ENCODE results near the gene HCN4.
"Not testable (repeated sequence)": the region's sequence is repeated elsewhere in the genome, so short reads cannot be mapped to it uniquely, and the experiment has no call there.

The HCN4 gene

GRCh38 chr15:73324496-73325170 lies 44.1 kb downstream of the HCN4 start:
- no peak for DNase-seq

GRCh38 chr15:73323956-73324355 lies 44.8 kb downstream of the HCN4 start:
- DNase-seq: no peak

- no peak for DNase-seq
Measured at GRCh38 chr15:73323374-73323955, 45.3 kb downstream of the HCN4 start.

- DNase-seq: no peak
Measured at GRCh38 chr15:73322665-73323373, 45.9 kb downstream of the HCN4 start.

DNA sequence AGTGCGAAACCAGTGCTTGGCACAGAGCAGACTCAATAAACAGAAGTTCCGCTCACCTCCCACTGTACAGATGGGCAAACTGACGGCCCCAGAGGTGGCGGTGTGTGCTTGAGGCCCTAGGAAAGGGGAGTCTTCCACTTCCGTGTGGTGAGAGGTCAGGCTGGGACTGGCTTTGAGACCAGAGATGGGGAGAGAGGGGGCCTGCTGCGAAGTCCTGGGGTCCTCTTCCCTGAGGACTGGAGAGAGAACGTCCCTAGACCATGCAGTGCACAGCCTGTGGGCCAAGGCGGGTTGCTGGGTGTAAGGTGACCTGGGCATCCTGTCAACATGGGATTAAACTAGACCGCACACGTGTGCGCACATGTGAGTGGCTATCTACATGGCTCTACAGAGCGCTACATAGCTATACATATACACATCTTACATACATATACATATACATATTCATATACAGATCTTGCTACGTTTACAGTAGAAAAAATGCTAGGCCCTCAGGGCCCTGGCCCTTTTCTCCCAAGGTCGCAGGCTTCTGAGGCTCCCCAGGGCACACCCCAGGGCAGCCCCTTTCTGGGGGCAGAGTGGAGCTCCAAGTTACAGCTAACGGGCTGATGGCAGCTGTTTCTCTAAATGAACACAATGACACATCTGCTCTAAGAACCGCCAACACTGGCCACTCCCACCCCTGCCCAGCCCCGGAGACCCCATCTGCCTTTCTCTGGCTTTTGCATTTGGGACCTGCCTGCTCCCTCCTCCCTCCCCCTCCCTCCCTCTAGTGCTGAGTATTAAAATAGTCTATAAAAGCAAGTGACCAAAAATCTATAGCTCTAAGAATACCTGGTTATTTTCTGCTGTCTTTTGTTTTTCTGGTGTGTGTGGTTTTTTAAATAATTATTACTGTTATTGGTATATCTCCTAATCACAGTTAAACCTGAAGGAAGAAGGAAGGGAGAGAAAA lies 47.0 kb downstream of the HCN4 start:
- no peak for DNase-seq

GRCh38 chr15:73320619-73321180 lies 48.1 kb downstream of the HCN4 start:
- DNase-seq: no peak

DNA sequence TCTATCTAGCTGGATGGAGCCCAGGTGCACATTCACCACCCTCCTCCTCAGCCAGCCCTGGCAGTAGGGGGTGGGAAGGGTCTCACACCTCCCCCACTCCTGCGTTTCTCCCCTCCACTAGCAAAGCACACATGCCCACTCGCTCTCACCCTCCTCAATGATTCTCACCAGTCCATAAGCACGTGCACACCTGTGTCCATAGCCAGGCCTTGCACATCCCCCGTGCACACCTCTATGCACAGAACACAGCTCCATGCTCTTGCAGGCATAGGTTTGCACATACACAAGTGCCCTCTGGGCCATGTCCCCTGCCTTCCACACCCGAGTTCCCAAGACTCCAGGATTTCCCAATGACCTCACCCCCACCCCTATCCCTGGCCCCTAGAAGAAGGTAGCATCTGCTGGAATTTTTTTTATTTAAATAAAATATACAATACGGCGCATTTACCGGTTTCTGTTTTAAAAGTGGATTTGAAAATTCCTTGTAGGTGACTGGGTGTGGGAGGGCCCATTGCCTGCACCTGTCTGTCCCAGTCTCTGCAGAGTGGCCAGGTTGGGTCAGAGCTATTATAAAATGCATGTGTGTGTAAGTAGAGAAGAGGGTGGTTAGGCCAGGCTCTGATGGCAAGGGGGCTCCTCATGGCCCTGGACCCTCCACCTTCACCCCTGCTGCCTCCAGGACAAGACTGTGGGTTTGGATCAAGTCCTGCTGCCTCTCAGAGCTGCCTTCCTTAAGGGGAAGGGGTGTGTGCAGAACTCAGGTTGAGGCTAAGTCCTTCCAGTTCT lies 49.1 kb downstream of the HCN4 start:
- no peak for DNase-seq

- DNase-seq: no peak
Measured at GRCh38 chr15:73318463-73319351, 50.1 kb downstream of the HCN4 start.

DNA sequence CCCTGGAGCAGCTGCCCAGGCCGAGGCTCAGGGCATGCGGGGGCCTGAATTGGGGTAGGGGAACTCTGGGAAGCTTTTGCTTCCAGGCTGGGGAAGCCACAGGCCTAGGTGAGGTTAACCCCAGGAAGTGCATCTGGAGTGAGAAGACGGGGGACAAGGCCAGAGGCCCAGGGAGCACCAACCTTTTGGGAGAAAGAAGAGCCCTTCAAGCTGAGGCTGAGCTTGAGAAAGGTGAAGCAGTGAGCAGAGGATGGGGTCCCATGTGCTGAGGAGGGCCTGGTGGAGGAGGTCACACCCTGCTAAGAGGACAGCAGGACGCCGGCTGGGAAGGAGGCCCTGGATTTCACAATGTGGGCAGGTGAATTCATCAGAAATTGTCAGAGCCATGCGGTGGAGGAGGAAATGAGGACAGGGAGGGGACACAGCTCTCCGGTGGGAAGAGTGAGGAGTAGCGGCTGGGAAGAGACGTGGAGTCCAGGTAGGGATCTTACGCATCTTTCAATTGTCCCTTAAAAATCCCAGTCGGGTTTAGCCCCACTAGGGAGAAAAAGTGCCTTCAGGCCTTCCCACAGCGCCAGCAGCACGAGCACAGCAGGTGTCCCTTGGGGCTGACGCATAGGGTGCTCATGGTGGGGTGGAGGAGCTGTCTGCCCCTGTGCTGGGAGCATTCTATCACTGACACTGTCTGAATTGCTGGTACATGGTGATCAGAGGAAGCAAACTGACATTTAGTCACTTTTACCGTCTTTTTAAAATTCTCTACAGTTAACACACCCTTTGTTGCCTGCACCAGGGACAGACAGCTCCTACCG lies 50.9 kb downstream of the HCN4 start:
- no peak for DNase-seq

- no peak for DNase-seq
Measured at GRCh38 chr15:73313861-73314260, 54.9 kb downstream of the HCN4 start.

DNA sequence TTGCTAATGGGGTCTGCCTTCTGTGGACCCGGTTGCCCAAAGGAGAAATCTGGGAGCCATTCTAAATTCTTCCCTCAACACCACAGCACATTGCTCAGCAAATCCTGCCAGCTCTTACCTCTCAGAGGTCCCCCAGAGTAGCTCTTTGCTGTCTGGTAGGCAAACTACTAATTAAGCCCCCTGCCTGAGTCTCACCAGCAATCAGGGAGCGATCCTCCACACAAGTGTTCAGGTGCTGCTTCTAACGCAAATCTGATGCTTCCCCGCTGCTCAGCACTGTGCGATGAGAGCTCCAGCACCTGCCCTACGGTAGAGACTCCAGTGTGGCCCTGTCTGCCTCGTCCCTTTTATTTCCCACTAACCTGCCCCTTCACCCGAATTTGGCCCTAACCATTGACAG lies 60.5 kb downstream of the HCN4 start:
- no peak for DNase-seq

- DNase-seq: no peak
Measured at GRCh38 chr15:73305331-73306211, 63.2 kb downstream of the HCN4 start.

- no peak for DNase-seq
Measured at GRCh38 chr15:73303636-73304035, 65.1 kb downstream of the HCN4 start.

DNA sequence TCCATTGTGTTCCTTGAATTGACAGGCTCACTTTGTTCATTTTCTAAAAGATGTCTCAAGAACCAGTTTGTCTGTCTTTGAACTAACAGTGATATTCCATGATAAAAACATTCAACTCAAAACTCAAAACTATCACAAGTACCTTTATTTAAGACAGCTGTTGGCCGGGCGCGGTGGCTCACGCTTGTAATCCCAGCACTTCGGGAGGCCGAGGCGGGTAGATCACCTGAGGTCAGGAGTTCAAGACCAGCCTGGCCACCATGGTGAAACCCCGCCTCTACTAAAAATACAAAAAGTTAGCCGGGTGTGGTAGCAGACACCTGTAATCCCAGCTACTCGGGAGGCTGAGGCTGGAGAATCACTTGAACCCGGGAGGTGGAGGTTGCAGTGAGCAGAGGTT lies 68.5 kb downstream of the HCN4 start:
- not testable (repeated sequence) for DNase-seq

- no peak for DNase-seq
Measured at GRCh38 chr15:73298522-73299245, 70.1 kb downstream of the HCN4 start.

DNA sequence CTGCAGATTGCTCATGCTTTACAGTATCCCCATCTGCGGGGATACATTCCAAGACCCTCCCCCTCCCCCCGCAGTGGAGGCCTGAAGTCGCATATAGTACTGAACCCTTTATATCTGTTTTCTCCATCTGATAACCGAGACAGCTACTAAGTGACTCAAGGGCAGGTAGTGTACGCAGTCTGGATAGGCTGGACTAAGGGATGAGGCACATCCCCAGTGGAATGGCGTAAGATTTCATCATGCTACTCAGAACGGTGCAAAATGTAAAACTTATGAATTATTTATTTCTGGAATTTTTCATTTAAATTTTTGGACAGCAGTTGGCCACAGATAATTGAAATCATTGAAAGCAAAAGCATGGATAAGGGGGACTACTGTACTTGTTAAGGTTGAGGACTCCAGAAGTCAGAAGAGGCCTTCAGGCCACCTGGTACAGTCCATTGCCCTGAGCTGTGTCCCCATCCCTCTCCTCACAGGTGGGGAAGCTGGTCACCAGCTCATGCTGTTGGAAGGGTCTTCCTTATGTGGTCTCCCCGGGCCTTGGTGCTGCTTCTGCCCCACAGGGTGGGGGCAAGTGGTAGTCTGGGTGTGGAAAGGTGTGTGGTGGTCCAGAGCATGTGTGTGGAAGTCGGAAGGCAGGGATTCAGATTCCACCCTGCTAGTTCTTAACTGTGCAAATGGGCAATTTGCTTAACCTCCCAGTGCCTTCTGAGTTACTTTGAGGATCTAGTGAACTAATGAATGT lies 72.0 kb downstream of the HCN4 start:
- DNase-seq: no peak

DNA sequence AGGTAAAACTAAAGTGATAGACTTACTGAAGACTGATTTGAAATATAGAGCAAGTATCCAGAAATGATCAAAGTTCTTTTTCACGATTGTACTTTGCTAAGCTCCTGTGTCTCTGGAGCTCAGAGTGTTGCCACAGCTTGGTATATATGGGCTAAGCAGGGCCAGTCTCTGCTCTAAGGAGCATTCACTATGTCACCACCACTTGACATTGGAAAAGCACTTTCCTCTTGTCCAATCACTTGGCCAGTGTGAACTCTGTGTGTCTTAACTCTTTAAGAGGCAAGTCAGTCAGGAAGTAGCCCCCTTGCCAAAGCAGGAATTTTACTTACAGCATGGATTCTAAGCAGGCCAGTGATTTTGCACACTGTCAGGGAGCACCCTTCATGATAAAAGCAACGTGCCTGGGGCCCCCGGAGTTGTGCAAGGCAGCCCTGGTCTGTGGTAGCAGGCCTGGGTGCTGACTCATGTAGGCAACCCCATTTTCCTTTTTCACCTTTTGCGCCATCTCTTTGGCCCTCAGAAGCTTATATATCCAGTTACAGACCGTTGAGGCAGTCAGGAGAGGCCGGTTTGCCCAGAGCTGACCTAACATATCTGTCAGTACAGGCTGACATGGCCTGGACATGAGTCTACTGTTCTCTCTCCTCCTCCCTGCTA lies 73.0 kb downstream of the HCN4 start:
- DNase-seq: no peak
